Stomach (tissue), 4 donors: ENCODE results near the gene C19orf25.
"Not testable (repeated sequence)": the region's sequence is repeated elsewhere in the genome, so short reads cannot be mapped to it uniquely, and the experiment has no call there.

ENCODE experiments used
- CTCF ChIP-seq, 7 experiments: fragments of 450-650 bp in 4 of 7; fragments of 200-600 bp in 3 of 7; sonication (generic) in 3 of 7; IDR thresholded peaks; one replicate each; pipeline ENCODE4 v1.5.1; 2016 to 2019; ENCODE audit warnings: antibody characterized with exemption in 7 of 7, control low read depth in 2 of 7, mild to moderate bottlenecking in 1 of 7
- EP300 ChIP-seq: sonication (generic); formaldehyde crosslinking; IDR thresholded peaks from one replicate; pipeline ENCODE4 v1.6.1; 2017; ENCODE audit warnings: antibody characterized with exemption
- POLR2A ChIP-seq, 4 donors: fragments of 450-650 bp; IDR thresholded peaks; one replicate each; pipeline ENCODE4 v1.6.1; 2016; ENCODE audit warnings: antibody characterized with exemption in 4 of 4, control low read depth in 2 of 4, mild to moderate bottlenecking in 1 of 4, moderate library complexity in 1 of 4
- POLR2AphosphoS5 ChIP-seq, 3 donors: sonication (generic); formaldehyde crosslinking; IDR thresholded peaks; one replicate each; pipeline ENCODE4 v1.6.1; 2016; ENCODE audit warnings: antibody characterized with exemption in 3 of 3

- not testable (repeated sequence) for TF ChIP-seq CTCF (IDR thresholded peaks at IDR 0.05); POLR2A (IDR thresholded peaks at IDR 0.05); POLR2AphosphoS5 (IDR thresholded peaks at IDR 0.05); EP300
Measured at GRCh38 chr19:1499231-1499630, 20.2 kb upstream of the C19orf25 start.
